Ascending aorta (tissue), 2 donors: ENCODE data around the gene CTNND2. TPM values are rescaled to one million over a fixed set of nuclear protein-coding genes. Genes with fewer than 3 reads are reported as not detected.

ENCODE experiments used
- DNase-seq, 2 donors: peaks; one replicate each; pipeline ENCODE4 v3.0.0-alpha.2; 2019; ENCODE audit warnings: low spot score in 2 of 2
- H3K27ac ChIP-seq, 2 donors: fragments of 200-600 bp; sonication (generic); one replicate each; pipeline ENCODE4 v1.5.1; 2016 to 2017; ENCODE audit warnings: mild to moderate bottlenecking in 1 of 2
- H3K27me3 ChIP-seq: fragments of 200-600 bp; sonication (generic); one replicate; pipeline ENCODE4 v1.5.1; 2017
- H3K36me3 ChIP-seq, 2 donors: fragments of 200-600 bp; sonication (generic); one replicate each; pipeline ENCODE4 v1.5.1; 2016
- H3K4me1 ChIP-seq, 2 donors: fragments of 200-600 bp; sonication (generic); one replicate each; pipeline ENCODE4 v1.5.1; 2016 to 2017; ENCODE audit warnings: mild to moderate bottlenecking in 1 of 2
- H3K4me3 ChIP-seq, 2 donors: fragments of 200-600 bp; sonication (generic); one replicate each; pipeline ENCODE4 v1.5.1; 2016 to 2017; ENCODE audit warnings: mild to moderate bottlenecking in 1 of 2
- H3K9me3 ChIP-seq, 2 donors: fragments of 200-600 bp; sonication (generic); one replicate each; pipeline ENCODE4 v1.5.1; 2016
- CTCF ChIP-seq, 3 experiments: fragments of 200-600 bp in 2 of 3; fragments of 450-650 bp in 1 of 3; sonication (generic) in 2 of 3; IDR thresholded peaks; one replicate each; pipeline ENCODE4 v1.5.1; 2016 to 2019; ENCODE audit warnings: antibody characterized with exemption in 3 of 3, mild to moderate bottlenecking in 1 of 3, moderate library complexity in 1 of 3
- intact Hi-C: fragments of 100-400 bp; cut with DNase I; formaldehyde crosslinking; loops from one replicate; pipeline ENCODE4 v1.15.1; 2023
- total RNA-seq: library from RNA; depleted of rRNA; stranded (reverse); fragments of >200 nt; gene quantifications from one replicate; pipeline ENCODE4 v1.1.0, GENCODE V29; 2016

The CTNND2 gene
- total RNA-seq, 1 donor from 2014 or later: 0.11 TPM

GRCh38 chr5:11531811-11532555, 372.3 kb downstream of the CTNND2 start:
- H3K27me3 ChIP-seq: no peaks in the 10 kb centered on the region
- H3K9me3 ChIP-seq: no peaks in the 10 kb centered on the region
- H3K4me3 ChIP-seq: no peak overlapping the region
- no peak for DNase-seq
- intact Hi-C loops: no loop called here
- TF ChIP-seq CTCF (IDR thresholded peaks at IDR 0.05): no peak
- no peaks in the 10 kb centered on the region for H3K36me3 ChIP-seq
- H3K27ac ChIP-seq: no peak overlapping the region
- no peaks in the 10 kb centered on the region for H3K4me1 ChIP-seq

DNA sequence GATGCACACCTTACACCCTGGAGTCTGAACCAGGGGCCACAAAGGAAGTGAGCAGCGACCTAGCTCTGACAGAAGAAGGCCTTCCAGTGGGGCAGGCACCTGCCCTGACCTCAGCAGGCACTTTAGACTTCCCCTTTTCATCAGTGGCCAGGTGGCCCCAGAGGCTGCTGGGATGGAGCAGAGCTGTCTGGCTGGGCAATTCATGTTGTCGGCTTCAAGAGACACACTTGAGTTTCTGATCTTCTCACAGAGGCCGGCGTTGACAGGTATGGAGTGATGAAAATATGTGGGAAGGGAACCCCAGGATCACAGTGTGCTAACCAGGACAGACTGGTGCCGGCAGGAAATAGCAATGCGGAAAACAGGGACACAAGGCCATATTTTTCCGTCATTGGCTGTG, 375.5 kb downstream of the CTNND2 start:
- H3K4me1 ChIP-seq: no peaks in the 10 kb centered on the region
- H3K36me3 ChIP-seq: no peaks in the 10 kb centered on the region
- intact Hi-C loops: no loop called here
- H3K27ac ChIP-seq: no peak overlapping the region
- no peaks in the 10 kb centered on the region for H3K9me3 ChIP-seq
- H3K27me3 ChIP-seq: no peaks in the 10 kb centered on the region
- no peak overlapping the region for H3K4me3 ChIP-seq
- DNase-seq: no peak
- TF ChIP-seq CTCF (IDR thresholded peaks at IDR 0.05): no peak

DNA sequence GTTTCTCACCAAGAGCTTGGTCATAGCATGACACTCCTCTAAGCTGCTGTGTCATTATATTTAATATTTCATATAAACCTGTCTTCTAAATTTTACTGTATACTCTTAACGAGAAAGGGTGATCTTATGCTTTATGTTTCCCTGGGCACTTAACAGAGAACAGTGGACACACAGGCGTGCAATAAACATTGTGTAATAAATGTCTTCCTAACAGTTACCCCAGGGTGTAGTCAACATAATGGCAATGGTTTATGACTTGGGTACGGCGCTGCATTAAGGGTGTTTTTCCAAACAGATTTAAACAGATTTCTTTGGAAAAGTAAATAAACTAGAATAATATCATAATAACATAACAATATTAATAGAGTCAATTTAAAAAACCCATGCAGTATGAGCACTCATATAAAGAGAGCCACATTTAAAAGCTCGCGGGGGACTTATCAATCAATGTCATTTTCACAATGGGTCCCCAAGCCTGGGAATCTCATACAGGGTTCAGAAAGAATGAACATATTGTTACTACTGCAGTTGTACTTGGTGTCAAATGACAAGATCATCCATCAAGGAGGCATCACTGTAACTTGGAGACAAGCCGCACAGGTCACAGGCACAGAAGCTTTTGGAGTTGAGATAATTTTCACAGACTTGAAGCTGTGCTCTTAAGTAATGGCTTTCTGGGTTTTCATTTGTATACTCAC, 376.4 kb downstream of the CTNND2 start:
- Histone ChIP-seq H3K9me3 (no peaks in the 10 kb centered on the region), H3K36me3 (no peaks in the 10 kb centered on the region), H3K4me1 (no peaks in the 10 kb centered on the region), H3K4me3 (no peak overlapping the region), H3K27me3 (no peaks in the 10 kb centered on the region), H3K27ac (no peak overlapping the region)
- DNase-seq: no peak
- TF ChIP-seq CTCF (IDR thresholded peaks at IDR 0.05): no peak
- intact Hi-C loops: no loop called here

- intact Hi-C loops: no loop called here
- Histone ChIP-seq H3K27me3 (no peaks in the 10 kb centered on the region), H3K9me3 (no peaks in the 10 kb centered on the region), H3K4me3 (no peak overlapping the region), H3K27ac (no peak overlapping the region), H3K36me3 (no peaks in the 10 kb centered on the region), H3K4me1 (no peaks in the 10 kb centered on the region)
- no peak for DNase-seq
- TF ChIP-seq CTCF (IDR thresholded peaks at IDR 0.05): no peak
These were observed 379.2 kb downstream of the CTNND2 start for GRCh38 chr5:11525020-11525419.

- Histone ChIP-seq H3K27me3 (no peaks in the 10 kb centered on the region), H3K4me1 (no peaks in the 10 kb centered on the region), H3K9me3 (no peaks in the 10 kb centered on the region), H3K27ac (no peak overlapping the region), H3K4me3 (no peak overlapping the region), H3K36me3 (no peaks in the 10 kb centered on the region)
- intact Hi-C loops: no loop called here
- no peak for DNase-seq
- no peak for TF ChIP-seq CTCF (IDR thresholded peaks at IDR 0.05)
These were observed 380.1 kb downstream of the CTNND2 start for GRCh38 chr5:11524188-11524587.
